ENCODE measurements around the gene DNAJA3.

DNAJA3 gene

GRCh38 chr16:4487955-4488498, 62.4 kb downstream of the DNAJA3 start:
- no peak for TF ChIP-seq CTCF (IDR thresholded peaks at IDR 0.05)
- TF ChIP-seq ZFX (IDR thresholded peaks at IDR 0.05; ENCODE audit: borderline replicate concordance) = no peak
- H3K27ac ChIP-seq = no peak overlapping the region

GRCh38 chr16:4488499-4488967, 62.9 kb downstream of the DNAJA3 start:
- no peak overlapping the region for H3K27ac ChIP-seq

GRCh38 chr16:4489030-4489429, 63.4 kb downstream of the DNAJA3 start:
- H3K27ac ChIP-seq = no peak overlapping the region
- TF ChIP-seq CTCF (IDR thresholded peaks at IDR 0.05) = no peak
- no peak for TF ChIP-seq ZFX (IDR thresholded peaks at IDR 0.05; ENCODE audit: borderline replicate concordance)

More at GRCh38 chr16:4488499-4488967, 62.9 kb downstream of the DNAJA3 start:
- TF ChIP-seq ZFX (IDR thresholded peaks at IDR 0.05; ENCODE audit: borderline replicate concordance) (no peak), CTCF (IDR thresholded peaks at IDR 0.05) (no peak)

GRCh38 chr16:4491898-4492297, 66.2 kb downstream of the DNAJA3 start:
- H3K27ac ChIP-seq = no peak overlapping the region
- TF ChIP-seq CTCF (IDR thresholded peaks at IDR 0.05) (no peak), ZFX (IDR thresholded peaks at IDR 0.05; ENCODE audit: borderline replicate concordance) (no peak)

- H3K27ac ChIP-seq = no peak overlapping the region
- TF ChIP-seq CTCF (IDR thresholded peaks at IDR 0.05) (no peak), ZFX (IDR thresholded peaks at IDR 0.05; ENCODE audit: borderline replicate concordance) (no peak)
These were observed 69.2 kb downstream of the DNAJA3 start for GRCh38 chr16:4494746-4495490.

- no peak overlapping the region for H3K27ac ChIP-seq
- TF ChIP-seq ZFX (IDR thresholded peaks at IDR 0.05; ENCODE audit: borderline replicate concordance) = no peak
- no peak for TF ChIP-seq CTCF (IDR thresholded peaks at IDR 0.05)
These were observed 70.1 kb downstream of the DNAJA3 start for GRCh38 chr16:4495766-4496165.

- TF ChIP-seq ZFX (IDR thresholded peaks at IDR 0.05; ENCODE audit: borderline replicate concordance) (no peak), CTCF (IDR thresholded peaks at IDR 0.05) (no peak)
- no peak overlapping the region for H3K27ac ChIP-seq
These were observed 70.6 kb downstream of the DNAJA3 start for GRCh38 chr16:4496305-4496704.
